Neural progenitor cell (in vitro differentiated cells): ENCODE measurements around the gene QSOX1.

Source experiments
- EZH2 ChIP-seq: fragments of 200-600 bp; sonication (generic); IDR thresholded peaks from 2 replicates; pipeline ENCODE4 v1.6.1; 2017; ENCODE audit warnings: antibody characterized with exemption, mild to moderate bottlenecking, moderate library complexity
- EZH2phosphoT487 ChIP-seq: fragments of 200-600 bp; sonication (generic); IDR thresholded peaks from 2 replicates; pipeline ENCODE4 v1.6.1; 2017; ENCODE audit warnings: antibody characterized with exemption
- TF ChIP-seq, protein P1 (sequence below): fragments of 200-600 bp; sonication (generic); IDR thresholded peaks from 2 replicates; pipeline ENCODE4 v1.5.1; 2017; ENCODE audit warnings: antibody characterized with exemption, mild to moderate bottlenecking

DNA sequence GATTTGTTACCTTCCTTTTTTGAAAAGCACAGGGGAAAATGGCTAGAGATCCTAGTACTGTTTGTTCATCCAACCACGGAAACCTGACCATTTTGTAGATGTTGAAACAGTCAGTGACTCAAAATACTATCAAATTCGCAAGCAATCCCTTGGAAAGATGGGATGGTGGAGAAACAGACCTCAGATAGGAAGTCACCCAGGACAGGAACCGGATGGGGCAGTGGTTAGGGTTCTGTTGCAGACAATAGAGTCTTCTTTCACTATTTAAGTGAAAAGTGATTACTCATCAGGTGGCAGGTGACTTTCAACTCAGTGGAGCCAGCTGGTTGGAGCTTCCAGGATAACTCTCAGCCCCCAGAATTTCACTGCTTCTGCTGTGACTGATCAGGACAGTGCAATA lies 92.4 kb downstream of the QSOX1 start:
- TF ChIP-seq, protein P1, sequence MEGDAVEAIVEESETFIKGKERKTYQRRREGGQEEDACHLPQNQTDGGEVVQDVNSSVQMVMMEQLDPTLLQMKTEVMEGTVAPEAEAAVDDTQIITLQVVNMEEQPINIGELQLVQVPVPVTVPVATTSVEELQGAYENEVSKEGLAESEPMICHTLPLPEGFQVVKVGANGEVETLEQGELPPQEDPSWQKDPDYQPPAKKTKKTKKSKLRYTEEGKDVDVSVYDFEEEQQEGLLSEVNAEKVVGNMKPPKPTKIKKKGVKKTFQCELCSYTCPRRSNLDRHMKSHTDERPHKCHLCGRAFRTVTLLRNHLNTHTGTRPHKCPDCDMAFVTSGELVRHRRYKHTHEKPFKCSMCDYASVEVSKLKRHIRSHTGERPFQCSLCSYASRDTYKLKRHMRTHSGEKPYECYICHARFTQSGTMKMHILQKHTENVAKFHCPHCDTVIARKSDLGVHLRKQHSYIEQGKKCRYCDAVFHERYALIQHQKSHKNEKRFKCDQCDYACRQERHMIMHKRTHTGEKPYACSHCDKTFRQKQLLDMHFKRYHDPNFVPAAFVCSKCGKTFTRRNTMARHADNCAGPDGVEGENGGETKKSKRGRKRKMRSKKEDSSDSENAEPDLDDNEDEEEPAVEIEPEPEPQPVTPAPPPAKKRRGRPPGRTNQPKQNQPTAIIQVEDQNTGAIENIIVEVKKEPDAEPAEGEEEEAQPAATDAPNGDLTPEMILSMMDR: no peak
- no peak for TF ChIP-seq EZH2
- no peak for TF ChIP-seq EZH2phosphoT487
